ENCODE data around the gene ZNF343.

ZNF343 gene

GRCh38 chr20:2473516-2473915, 35.2 kb downstream of the ZNF343 start:
- DNase-seq (ENCODE audit: low read depth), result no peak

GRCh38 chr20:2470423-2471193, 38.1 kb downstream of the ZNF343 start, which contains the start of gene SNRPB:
TSS of gene SNRPB (minus strand) at chr20:2470789. CDS start at chr20:2470690, 99 bp downstream.
- DNase-seq (ENCODE audit: low read depth), result peak; percentile 93

GRCh38 chr20:2469991-2470422, 38.7 kb downstream of the ZNF343 start:
- DNase-seq (ENCODE audit: low read depth), result peak; percentile 43

- no peak for DNase-seq (ENCODE audit: low read depth)
Observed at GRCh38 chr20:2468581-2469407, 39.9 kb downstream of the ZNF343 start.

GRCh38 chr20:2467412-2467811, 41.3 kb downstream of the ZNF343 start:
- DNase-seq (ENCODE audit: low read depth), result no peak

GRCh38 chr20:2465100-2465499, 43.6 kb downstream of the ZNF343 start:
- DNase-seq (ENCODE audit: low read depth), result no peak

- DNase-seq (ENCODE audit: low read depth), result no peak
Observed at GRCh38 chr20:2463616-2464365, 44.9 kb downstream of the ZNF343 start.

- DNase-seq (ENCODE audit: low read depth), result no peak
Observed at GRCh38 chr20:2462484-2462883, 46.2 kb downstream of the ZNF343 start.

- no peak for DNase-seq (ENCODE audit: low read depth)
Observed at GRCh38 chr20:2460752-2461424, 47.8 kb downstream of the ZNF343 start.

- DNase-seq (ENCODE audit: low read depth), result no peak
Observed at GRCh38 chr20:2459981-2460751, 48.5 kb downstream of the ZNF343 start.

- DNase-seq (ENCODE audit: low read depth), result no peak
Observed at GRCh38 chr20:2458919-2459499, 49.7 kb downstream of the ZNF343 start.

- no peak for DNase-seq (ENCODE audit: low read depth)
Observed at GRCh38 chr20:2455771-2456497, 52.8 kb downstream of the ZNF343 start.

GRCh38 chr20:2453792-2454191, 54.9 kb downstream of the ZNF343 start:
- no peak for DNase-seq (ENCODE audit: low read depth)

- DNase-seq (ENCODE audit: low read depth), result peak; percentile 41
Observed at GRCh38 chr20:2451939-2452732, 56.6 kb downstream of the ZNF343 start.

- no peak for DNase-seq (ENCODE audit: low read depth)
Observed at GRCh38 chr20:2451422-2451821, 57.3 kb downstream of the ZNF343 start.

GRCh38 chr20:2449386-2449785, 59.3 kb downstream of the ZNF343 start:
- DNase-seq (ENCODE audit: low read depth), result no peak

GRCh38 chr20:2446845-2447244, 61.9 kb downstream of the ZNF343 start:
- no peak for DNase-seq (ENCODE audit: low read depth)
